T-helper 1 cell treated with Interleukin-12 subunit alpha and Interleukin-12 subunit beta and Interleukin-4 antibody, amounts not matched to agents 30 ng/mL and 1 ng/mL, for 36 hours (primary cell): ENCODE results near the gene VPS33B. TPM values are rescaled to one million over a fixed set of nuclear protein-coding genes. Genes with fewer than 3 reads are reported as not detected.
"Not testable (repeated sequence)": the region's sequence is repeated elsewhere in the genome, so short reads cannot be mapped to it uniquely, and the experiment has no call there.

Experiments
- intact Hi-C: fragments of 100-400 bp; cut with micrococcal nuclease; formaldehyde crosslinking; loops from one replicate; pipeline ENCODE4 v1.15.1; 2024
- total RNA-seq: library from RNA; stranded (reverse); gene quantifications from 2 replicates; pipeline ENCODE4 v1.2.3, GENCODE V29; 2022

VPS33B gene
- total RNA-seq, 1 donor from 2014 or later, result 23.3 TPM

DNA sequence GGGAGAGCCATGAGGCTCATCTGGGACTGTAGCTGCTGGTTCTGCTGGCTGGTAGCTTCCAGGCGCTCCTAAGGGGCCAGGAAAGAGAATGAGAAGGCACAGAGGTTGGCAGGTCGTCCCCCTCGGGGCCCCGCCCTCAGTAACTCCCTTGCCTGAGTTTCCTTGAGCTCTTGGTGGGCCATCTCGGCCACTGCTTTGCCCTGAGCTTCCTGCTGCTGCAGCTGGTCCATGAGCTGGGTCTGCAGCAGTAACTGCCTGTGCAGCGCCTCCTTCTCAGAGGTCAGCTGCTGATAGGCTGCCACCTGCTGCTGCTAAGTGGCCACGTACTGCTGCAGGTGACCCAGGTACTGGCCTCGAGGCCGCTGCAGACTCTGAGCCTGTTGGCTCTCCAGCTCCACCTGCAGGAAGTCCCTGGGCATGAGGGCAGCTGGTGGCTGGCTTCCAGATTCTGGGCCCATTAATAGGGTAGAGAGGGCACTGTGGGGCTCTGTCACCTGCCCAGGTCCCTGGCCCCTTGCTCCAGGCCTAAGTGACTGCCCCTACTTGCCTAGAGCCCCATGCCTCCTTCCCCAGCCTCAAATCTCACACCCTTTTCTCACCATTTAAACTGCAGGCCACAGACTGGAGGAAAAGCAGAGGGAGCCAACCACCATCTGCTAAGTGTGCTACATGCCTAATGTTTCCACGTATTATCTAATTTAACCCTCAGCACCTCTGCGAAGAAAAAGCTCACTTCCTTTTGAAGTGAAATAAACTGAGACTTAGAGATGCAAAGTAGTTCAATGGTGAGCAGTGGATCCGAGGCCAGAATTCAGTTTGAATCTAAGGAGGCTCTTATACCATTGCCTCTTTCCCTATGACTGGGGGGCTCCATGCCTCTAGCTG is 10.8 kb upstream of the VPS33B start:
- intact Hi-C loops, result loop anchor here (1.0 kb wide), 1 partner anchor 77 kb away; no protein-coding TSS in a partner anchor

GRCh38 chr15:91031796-91032195 is 9.4 kb upstream of the VPS33B start:
- intact Hi-C loops, result no loop called here

- intact Hi-C loops, result loop anchor here (10.0 kb wide), 1 partner anchor 793 kb away; the partner anchor contains the start of genes CIB1 and GDPGP1
Measured at GRCh38 chr15:91027677-91028076, 5.3 kb upstream of the VPS33B start.

DNA sequence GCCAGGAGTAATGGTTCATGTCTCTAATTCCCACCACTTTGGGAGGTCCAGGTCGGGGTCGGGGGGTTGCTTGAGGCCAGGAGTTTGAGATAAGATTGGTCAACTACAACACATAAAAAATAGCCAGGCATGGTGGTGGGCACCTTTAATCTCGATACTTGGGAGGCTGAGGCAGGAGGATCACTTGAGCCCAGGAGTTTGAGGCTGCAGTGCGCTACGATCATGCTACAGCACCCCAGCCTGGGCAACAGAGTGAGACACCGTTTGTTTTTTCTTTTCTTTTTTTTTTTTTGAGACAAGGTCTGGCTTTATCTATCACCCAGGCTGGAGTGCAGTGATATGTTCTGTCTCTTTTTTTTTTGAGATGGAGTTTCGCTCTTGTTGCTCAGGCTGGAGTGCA is 1.3 kb upstream of the VPS33B start:
- intact Hi-C loops, result loop anchor here (10.0 kb wide), 1 partner anchor 789 kb away; the partner anchor contains the start of genes CIB1 and GDPGP1

- intact Hi-C loops, result loop anchor here (1.0 to 10.0 kb wide), 3 partner anchors 27 to 788 kb away; partner anchors contain the start of genes CIB1, GDPGP1 and RCCD1
Measured at GRCh38 chr15:91022832-91023129, 387 bp upstream of the VPS33B start.

DNA sequence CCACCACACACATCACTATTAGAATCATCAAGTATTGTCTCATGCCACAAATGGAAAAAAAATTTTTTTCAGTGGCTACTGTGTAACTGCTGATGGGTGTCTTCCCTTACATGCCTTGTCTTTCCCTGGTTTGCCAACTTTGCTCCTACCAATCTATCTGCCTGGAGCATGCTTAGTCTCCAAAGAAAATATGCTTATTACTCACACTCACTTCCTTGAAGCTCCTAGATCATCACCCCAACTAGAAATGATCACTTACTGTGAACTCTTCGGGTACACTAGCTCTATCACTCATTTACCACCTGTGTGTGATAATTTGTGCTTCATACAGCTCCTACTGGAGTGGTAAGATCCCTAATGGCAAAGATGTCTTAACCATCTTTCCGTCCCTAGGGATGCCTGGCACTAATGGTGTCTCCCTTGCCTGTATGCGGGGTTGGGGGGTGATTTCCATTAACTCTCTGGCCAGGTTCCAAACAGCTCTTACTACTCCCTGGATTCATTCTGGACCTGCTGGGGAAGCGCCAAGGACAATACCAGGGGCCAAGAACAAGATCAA is 799 bp downstream of the VPS33B start:
- intact Hi-C loops, result loop anchor here (1.0 to 10.0 kb wide), 3 partner anchors 26 to 787 kb away; partner anchors contain the start of genes CIB1, GDPGP1 and RCCD1

- intact Hi-C loops, result no loop called here
Measured at GRCh38 chr15:91018158-91018557, 4.2 kb downstream of the VPS33B start.

- intact Hi-C loops, result no loop called here
Measured at GRCh38 chr15:91017716-91018115, 4.7 kb downstream of the VPS33B start.

GRCh38 chr15:91013701-91014100 is 8.7 kb downstream of the VPS33B start:
- intact Hi-C loops, result not testable (repeated sequence)

GRCh38 chr15:91007266-91007665 is 15.1 kb downstream of the VPS33B start:
- intact Hi-C loops, result no loop called here

DNA sequence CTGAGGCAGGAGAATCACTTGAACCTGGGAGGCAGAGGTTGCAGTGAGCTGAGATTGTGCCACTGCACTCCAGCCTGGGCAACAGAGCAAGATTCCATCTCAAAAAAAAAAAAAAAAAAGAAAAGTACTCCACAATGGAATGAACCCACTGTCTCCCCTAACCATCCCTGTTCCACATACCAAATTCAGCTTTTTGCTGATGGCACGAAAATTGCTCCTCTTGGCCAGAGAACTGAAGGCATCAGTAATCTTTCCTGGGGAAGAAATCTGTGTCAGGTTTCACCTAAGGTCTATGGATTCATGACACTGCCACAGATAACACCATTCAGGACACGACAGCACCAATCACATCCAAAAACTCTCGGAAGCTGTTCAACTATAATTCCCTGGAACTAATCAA is 21.2 kb downstream of the VPS33B start:
- intact Hi-C loops, result no loop called here

DNA sequence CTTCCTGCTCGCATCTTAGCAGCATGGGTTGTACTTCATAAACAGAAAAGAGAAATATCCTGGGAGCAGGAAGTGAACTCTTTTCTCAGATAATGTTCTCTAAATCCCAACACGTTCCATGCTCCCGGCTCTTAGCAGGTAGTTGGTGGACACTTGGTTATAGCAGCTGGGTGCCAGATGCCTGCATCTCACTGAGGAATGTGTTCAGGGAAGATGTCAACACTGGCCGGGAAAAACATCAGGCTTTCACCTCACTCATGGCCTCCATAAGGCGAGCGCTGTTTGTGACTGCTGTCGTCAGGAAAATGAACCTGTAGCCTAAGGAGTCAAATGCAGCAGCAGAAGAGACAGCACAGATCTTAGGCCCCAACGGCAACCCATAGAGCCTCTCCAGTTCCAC is 23.7 kb downstream of the VPS33B start:
- intact Hi-C loops, result no loop called here

- intact Hi-C loops, result loop anchor here (1.0 to 2.0 kb wide), 7 partner anchors 28 to 760 kb away; partner anchors contain the start of genes GDPGP1, RCCD1, UNC45A and VPS33B
Measured at GRCh38 chr15:90994417-90995311, 27.7 kb downstream of the VPS33B start, which contains the start of gene PRC1. TSS of gene PRC1 (minus strand) at chr15:90994535. CDS start at chr15:90994417, 118 bp downstream.

DNA sequence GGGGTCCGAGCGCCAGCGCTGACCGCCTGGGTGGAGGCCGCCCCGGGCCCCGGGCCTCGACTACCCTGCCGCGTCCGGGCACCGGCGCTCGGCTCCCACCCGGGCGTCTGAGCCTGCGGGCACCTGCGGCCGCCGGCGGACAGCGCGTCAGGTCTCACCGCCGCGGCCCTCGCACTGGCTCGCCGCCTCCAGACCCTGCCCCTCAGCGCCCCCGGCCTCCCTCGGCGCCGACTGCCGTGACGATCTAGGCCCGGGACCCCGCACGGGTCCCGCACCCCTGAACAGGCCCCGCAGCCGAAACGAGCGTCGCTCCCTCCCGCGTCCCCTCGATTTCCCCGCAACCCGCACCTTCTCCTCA is 28.4 kb downstream of the VPS33B start:
- intact Hi-C loops, result loop anchor here (1.0 to 2.0 kb wide), 6 partner anchors 40 to 760 kb away; partner anchors contain the start of genes GDPGP1, RCCD1 and UNC45A

DNA sequence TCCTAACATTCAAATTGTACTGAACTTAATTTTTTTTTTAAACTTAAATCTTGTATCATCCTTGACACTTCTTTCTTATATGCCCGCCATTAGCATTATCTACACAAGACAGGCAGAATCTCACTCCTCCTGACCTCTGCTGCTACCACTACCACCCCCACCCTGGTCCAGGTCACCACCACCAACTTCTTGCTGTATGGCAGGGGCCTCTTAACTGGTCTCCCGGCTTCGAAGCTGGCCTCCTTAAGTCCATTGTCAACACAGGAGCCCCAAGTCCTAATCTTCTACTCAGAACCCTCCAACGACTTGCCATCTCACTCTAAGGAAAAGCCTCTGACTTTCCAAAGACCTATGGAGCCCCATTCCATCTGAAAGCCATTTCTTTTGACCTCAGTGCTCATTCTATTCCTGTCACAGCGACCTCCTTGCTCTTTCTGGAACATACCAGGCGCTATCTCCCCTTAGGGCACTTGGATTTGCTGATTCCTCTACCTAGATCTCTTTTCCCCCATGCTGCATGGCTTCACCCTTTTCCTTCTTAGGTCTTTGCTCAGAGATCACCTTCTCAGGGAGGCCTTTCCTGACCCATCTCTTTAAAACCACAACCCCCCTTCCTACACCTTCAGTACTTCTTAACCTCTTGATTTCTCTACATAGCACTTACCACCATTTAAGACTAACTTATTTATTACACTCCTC is 30.7 kb downstream of the VPS33B start:
- intact Hi-C loops, result no loop called here

DNA sequence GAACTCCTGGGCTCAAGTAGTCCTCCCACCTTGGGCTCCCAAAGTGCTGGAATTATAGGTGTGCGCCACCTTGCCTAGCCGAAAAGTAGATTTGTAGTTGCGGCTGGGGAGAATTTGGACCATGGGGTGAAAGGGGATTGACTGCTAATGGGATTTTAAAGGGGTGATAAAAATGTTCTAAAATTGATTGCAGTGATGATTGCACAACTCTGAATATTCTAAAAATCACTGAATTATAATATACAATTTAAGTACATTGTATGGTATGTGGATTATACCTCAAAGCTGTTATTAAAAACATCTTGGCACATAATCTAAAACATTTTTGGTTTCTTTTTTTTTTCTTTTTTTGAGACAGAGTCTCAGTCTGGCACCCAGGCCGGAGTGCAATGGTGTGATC is 31.9 kb downstream of the VPS33B start:
- intact Hi-C loops, result no loop called here

DNA sequence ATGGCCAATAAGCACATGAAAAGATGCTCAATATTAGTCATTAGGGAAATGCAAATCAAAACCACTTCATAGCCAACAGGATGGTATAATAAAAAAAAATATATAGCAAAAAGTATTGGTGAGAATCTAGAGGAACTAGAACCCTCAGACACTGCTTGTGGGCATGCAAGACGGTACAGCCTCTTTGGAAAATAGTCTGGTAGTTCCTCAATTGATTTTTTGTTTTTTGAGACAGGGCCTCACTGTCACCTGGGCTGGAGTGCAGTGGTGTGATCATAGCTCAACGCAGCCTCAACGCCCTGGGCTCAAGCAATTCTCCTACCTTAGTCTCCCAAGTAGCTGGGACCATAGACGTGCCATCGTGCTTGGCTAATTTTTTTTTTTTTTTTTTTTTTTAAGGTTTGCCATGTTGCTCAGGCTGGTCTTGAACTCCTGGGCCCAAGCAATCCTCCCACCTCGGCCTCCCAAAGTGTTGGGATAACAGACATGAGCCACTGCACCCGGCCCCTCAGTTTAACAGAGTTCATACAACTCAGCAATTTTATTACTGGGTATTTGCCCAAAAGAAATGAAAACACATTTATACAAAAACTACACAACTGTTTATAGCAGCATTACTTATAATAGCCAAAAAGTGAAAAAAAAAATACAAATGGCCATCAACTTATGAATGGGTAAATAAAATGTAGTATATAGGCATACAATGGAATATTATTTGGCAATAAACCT is 33.2 kb downstream of the VPS33B start:
- intact Hi-C loops, result loop anchor here (5.0 kb wide), 1 partner anchor 58 kb away; no protein-coding TSS in a partner anchor

DNA sequence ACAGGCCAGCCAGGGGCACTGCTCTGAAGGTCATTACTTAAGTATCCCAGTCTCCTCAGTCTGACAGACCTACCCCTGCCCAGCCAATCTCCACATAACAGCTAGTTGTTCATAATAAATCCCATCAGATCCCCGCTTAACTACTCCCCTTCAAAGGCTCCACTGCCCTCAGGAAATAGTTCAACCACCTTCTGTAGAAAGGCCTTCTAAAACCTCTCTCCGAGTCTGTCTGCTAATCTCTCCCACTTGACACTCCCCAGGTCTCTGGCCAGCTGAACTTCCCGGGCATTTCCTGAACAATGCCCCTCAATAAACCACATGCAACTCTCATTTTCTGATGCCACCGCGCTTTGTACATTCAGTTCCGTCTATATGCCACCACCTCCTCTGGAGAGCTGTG is 34.1 kb downstream of the VPS33B start:
- intact Hi-C loops, result loop anchor here (5.0 kb wide), 1 partner anchor 59 kb away; no protein-coding TSS in a partner anchor

DNA sequence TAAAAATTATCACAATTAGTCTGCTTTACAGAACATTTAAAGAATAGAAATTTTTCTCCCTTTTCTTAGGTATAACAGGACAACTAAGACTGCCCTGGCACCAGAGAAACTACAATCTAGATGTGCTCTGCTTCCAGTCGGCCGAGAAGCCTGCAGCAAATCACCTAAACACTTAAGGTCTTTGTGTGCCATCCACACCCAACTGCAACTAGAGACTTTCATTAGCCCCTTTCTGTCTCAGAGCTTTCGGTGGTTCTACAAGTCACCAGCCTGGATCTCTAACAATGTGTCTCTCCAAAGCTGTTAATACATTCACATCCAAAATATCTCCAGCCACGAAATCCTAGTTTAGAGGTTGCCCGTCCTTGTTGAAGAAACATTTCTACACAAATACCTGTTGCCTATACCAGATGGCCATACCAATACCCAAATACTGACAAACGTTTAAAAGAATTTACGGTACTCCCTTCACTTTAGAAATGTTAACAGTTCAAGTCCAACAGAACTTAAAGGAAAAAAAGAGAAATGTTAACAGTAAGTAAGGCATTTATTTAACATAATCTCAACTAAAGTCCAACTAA is 34.7 kb downstream of the VPS33B start:
- intact Hi-C loops, result loop anchor here (5.0 kb wide), 1 partner anchor 60 kb away; no protein-coding TSS in a partner anchor
